GM23338 (cell line): ENCODE measurements around the gene MYOM3. TPM values are rescaled to one million over a fixed set of nuclear protein-coding genes. Genes with fewer than 3 reads are reported as not detected.

ENCODE experiments used
- ATAC-seq: fragments of 200-7000 bp; cut with Tn5 transposase; 3 replicates; pipeline ENCODE4 v1.9.1; 2020
- DNase-seq: peaks from one replicate; pipeline ENCODE4 v3.0.0-alpha.2; 2015; ENCODE audit warnings: low spot score
- H2AFZ ChIP-seq: fragments of 200-600 bp; sonication (generic); 2 replicates; pipeline ENCODE4 v1.8.0; 2016; ENCODE audit warnings: antibody characterized with exemption, mild to moderate bottlenecking, moderate library complexity
- H3F3A ChIP-seq: fragments of 200-600 bp; sonication (generic); replicated peaks from 2 replicates; pipeline ENCODE4 v1.8.0; 2017; ENCODE audit warnings: antibody characterized with exemption, mixed run types, low read depth
- H3K27ac ChIP-seq: fragments of 200-600 bp; sonication (generic); 2 replicates; pipeline ENCODE4 v1.6.1; 2016; ENCODE audit warnings: low read depth
- H3K27me3 ChIP-seq: fragments of 200-600 bp; sonication (generic); 2 replicates; pipeline ENCODE4 v1.8.0; 2016; ENCODE audit warnings: mild to moderate bottlenecking, mixed run types, moderate library complexity; ENCODE audit not compliant: insufficient read depth
- H3K36me3 ChIP-seq: fragments of 200-600 bp; sonication (generic); 2 replicates; pipeline ENCODE4 v1.8.0; 2016; ENCODE audit warnings: mild to moderate bottlenecking; ENCODE audit not compliant: insufficient read depth
- H3K4me1 ChIP-seq: fragments of 200-600 bp; sonication (generic); 2 replicates; pipeline ENCODE4 v1.8.0; 2016; ENCODE audit warnings: mild to moderate bottlenecking, moderate library complexity; ENCODE audit not compliant: insufficient read depth
- H3K4me2 ChIP-seq: fragments of 200-600 bp; sonication (generic); 2 replicates; pipeline ENCODE4 v1.7.1; 2017; ENCODE audit warnings: mixed run types
- H3K4me3 ChIP-seq: fragments of 200-600 bp; sonication (generic); 2 replicates; pipeline ENCODE4 v1.6.1; 2016; ENCODE audit warnings: mixed run types
- H3K79me2 ChIP-seq: fragments of 200-600 bp; sonication (generic); replicated peaks from 2 replicates; pipeline ENCODE4 v1.8.0; 2017; ENCODE audit warnings: mild to moderate bottlenecking; ENCODE audit not compliant: insufficient read depth
- H3K9me2 ChIP-seq: fragments of 200-600 bp; sonication (generic); 2 replicates; pipeline ENCODE4 v1.8.0; 2017; ENCODE audit not compliant: insufficient read depth
- H4K20me1 ChIP-seq: fragments of 200-600 bp; sonication (generic); replicated peaks from 2 replicates; pipeline ENCODE4 v1.8.0; 2017; ENCODE audit warnings: mild to moderate bottlenecking; ENCODE audit not compliant: insufficient read depth
- H3K27ac Mint-ChIP-seq: 2 replicates; pipeline ENCODE4 v1.8.0; 2020; ENCODE audit warnings: inconsistent platforms, mild to moderate bottlenecking, moderate library complexity, mixed read lengths
- H3K27me3 Mint-ChIP-seq: 3 replicates; pipeline ENCODE4 v1.8.0; 2022; ENCODE audit warnings: low read depth, mild to moderate bottlenecking, moderate library complexity, mixed read lengths, inconsistent platforms; ENCODE audit not compliant: insufficient read depth, poor library complexity
- H3K36me3 Mint-ChIP-seq: 3 replicates; pipeline ENCODE4 v1.8.0; 2021; ENCODE audit warnings: low read depth, mild to moderate bottlenecking, inconsistent platforms, moderate library complexity, mixed read lengths
- H3K4me1 Mint-ChIP-seq: 3 replicates; pipeline ENCODE4 v1.8.0; 2020; ENCODE audit warnings: mild to moderate bottlenecking, inconsistent platforms, mixed read lengths
- H3K4me3 Mint-ChIP-seq: 3 replicates; pipeline ENCODE4 v1.8.0; 2021; ENCODE audit warnings: moderate library complexity, mild to moderate bottlenecking, inconsistent platforms, mixed read lengths
- H3K9me3 Mint-ChIP-seq: 3 replicates; pipeline ENCODE4 v1.8.0; 2020; ENCODE audit warnings: moderate library complexity, mild to moderate bottlenecking, inconsistent platforms, mixed read lengths
- CREB1 ChIP-seq: fragments of 250-450 bp; sonication (Bioruptor Pico); IDR thresholded peaks from 2 replicates; pipeline ENCODE4 v1.5.0; 2020; ENCODE audit warnings: low read depth, mild to moderate bottlenecking, moderate library complexity
- EZH2 ChIP-seq: fragments of 200-600 bp; sonication (generic); IDR thresholded peaks from one replicate; pipeline ENCODE4 v1.8.0; 2017; ENCODE audit warnings: antibody characterized with exemption, mild to moderate bottlenecking, low read depth; ENCODE audit not compliant: unreplicated experiment
- EZH2phosphoT487 ChIP-seq: fragments of 200-600 bp; sonication (generic); IDR thresholded peaks from one replicate; pipeline ENCODE4 v1.8.1; 2018; ENCODE audit warnings: antibody characterized with exemption; ENCODE audit not compliant: unreplicated experiment
- JUNB ChIP-seq: IDR thresholded peaks from one replicate; pipeline ENCODE4 v1.6.1; 2016; ENCODE audit warnings: antibody characterized with exemption; ENCODE audit not compliant: unreplicated experiment
- NANOG ChIP-seq: IDR thresholded peaks from 2 replicates; pipeline ENCODE4 v1.6.1; 2016; ENCODE audit warnings: antibody characterized with exemption, borderline replicate concordance
- POLR2AphosphoS5 ChIP-seq: IDR thresholded peaks from 2 replicates; pipeline ENCODE4 v1.6.1; 2016; ENCODE audit warnings: antibody characterized with exemption, low read depth
- STAT1 ChIP-seq: IDR thresholded peaks from one replicate; pipeline ENCODE4 v1.6.1; 2016; ENCODE audit warnings: antibody characterized with exemption; ENCODE audit not compliant: unreplicated experiment
- ZNF114 ChIP-seq: fragments of 250-450 bp; sonication (Bioruptor Pico); IDR thresholded peaks from 2 replicates; pipeline ENCODE4 v1.5.0; 2020; ENCODE audit warnings: mild to moderate bottlenecking, moderate library complexity
- ZNF331 ChIP-seq: fragments of 250-450 bp; sonication (Bioruptor Pico); IDR thresholded peaks from 2 replicates; pipeline ENCODE4 v1.5.0; 2020; ENCODE audit warnings: low read depth, mild to moderate bottlenecking, moderate library complexity
- polyA plus RNA-seq: library from polyadenylated mRNA; unstranded; fragments of >200 nt; fragmentation: Nextera tagmentation; extraction: Ambion mirVana; gene quantifications from 2 replicates; pipeline ENCODE4 v1.2.1, GENCODE V29; 2016
- total RNA-seq: library from RNA; depleted of rRNA; stranded (reverse); fragments of >200 nt; shearing (Covaris generic); gene quantifications from 2 replicates; pipeline ENCODE4 v1.2.3, GENCODE V29; 2014
- TF ChIP-seq, protein P1 (sequence below): IDR thresholded peaks from 2 replicates; pipeline ENCODE4 v1.6.1; 2016; ENCODE audit warnings: antibody characterized with exemption
- TF ChIP-seq, protein P2 (sequence below): fragments of 250-450 bp; sonication (Bioruptor Pico); IDR thresholded peaks from 2 replicates; pipeline ENCODE4 v1.5.0; 2020; ENCODE audit warnings: mild to moderate bottlenecking, moderate library complexity
- TF ChIP-seq, protein P3 (sequence below): IDR thresholded peaks from one replicate; pipeline ENCODE4 v1.6.1; 2018; ENCODE audit warnings: antibody characterized with exemption; ENCODE audit not compliant: unreplicated experiment
- TF ChIP-seq, protein P4 (sequence below), 2 experiments: fragments of 200-600 bp in 1 of 2; sonication (generic) in 1 of 2; conservative IDR thresholded peaks; 2 replicates each; pipeline versions ENCODE4 v1.5.1 to v1.6.1; 2016 to 2017; ENCODE audit warnings: antibody characterized with exemption in 2 of 2, low read depth in 2 of 2, mild to moderate bottlenecking in 2 of 2, moderate library complexity in 1 of 2

Gene MYOM3
- total and polyA plus RNA-seq, 2 experiments from 2014 or later: not detected

- Mint-ChIP-seq H3K27ac (no peak overlapping the region), H3K4me3 (no peak overlapping the region), H3K36me3 (peaks cover 2% of the 10 kb centered on the region; the same call in 1 of the 3 replicates), H3K4me1 (peaks cover 10% of the 10 kb centered on the region), H3K9me3 (peaks cover 3% of the 10 kb centered on the region; the same call in 2 of the 3 replicates), H3K27me3 (peaks cover 5% of the 10 kb centered on the region)
- no peaks in the 10 kb centered on the region for H3K79me2 ChIP-seq
- H3K4me3 ChIP-seq: no peak overlapping the region
- no peak overlapping the region for H3K27ac ChIP-seq
- ATAC-seq (no peak), DNase-seq (no peak)
- H3F3A ChIP-seq: no peaks in the 10 kb centered on the region
- H3K27me3 ChIP-seq: no peaks in the 10 kb centered on the region
- no peak overlapping the region for H3K4me2 ChIP-seq
- H2AFZ ChIP-seq: no peak overlapping the region
- H3K9me2 ChIP-seq: no peaks in the 10 kb centered on the region
- H3K4me1 ChIP-seq: no peaks in the 10 kb centered on the region
- TF ChIP-seq EZH2phosphoT487: no peak
- TF ChIP-seq CREB1 (CRISPR knock-in tag): no peak
- TF ChIP-seq STAT1: no peak
- TF ChIP-seq, protein P1, sequence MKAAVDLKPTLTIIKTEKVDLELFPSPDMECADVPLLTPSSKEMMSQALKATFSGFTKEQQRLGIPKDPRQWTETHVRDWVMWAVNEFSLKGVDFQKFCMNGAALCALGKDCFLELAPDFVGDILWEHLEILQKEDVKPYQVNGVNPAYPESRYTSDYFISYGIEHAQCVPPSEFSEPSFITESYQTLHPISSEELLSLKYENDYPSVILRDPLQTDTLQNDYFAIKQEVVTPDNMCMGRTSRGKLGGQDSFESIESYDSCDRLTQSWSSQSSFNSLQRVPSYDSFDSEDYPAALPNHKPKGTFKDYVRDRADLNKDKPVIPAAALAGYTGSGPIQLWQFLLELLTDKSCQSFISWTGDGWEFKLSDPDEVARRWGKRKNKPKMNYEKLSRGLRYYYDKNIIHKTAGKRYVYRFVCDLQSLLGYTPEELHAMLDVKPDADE: no peak
- TF ChIP-seq, protein P2, sequence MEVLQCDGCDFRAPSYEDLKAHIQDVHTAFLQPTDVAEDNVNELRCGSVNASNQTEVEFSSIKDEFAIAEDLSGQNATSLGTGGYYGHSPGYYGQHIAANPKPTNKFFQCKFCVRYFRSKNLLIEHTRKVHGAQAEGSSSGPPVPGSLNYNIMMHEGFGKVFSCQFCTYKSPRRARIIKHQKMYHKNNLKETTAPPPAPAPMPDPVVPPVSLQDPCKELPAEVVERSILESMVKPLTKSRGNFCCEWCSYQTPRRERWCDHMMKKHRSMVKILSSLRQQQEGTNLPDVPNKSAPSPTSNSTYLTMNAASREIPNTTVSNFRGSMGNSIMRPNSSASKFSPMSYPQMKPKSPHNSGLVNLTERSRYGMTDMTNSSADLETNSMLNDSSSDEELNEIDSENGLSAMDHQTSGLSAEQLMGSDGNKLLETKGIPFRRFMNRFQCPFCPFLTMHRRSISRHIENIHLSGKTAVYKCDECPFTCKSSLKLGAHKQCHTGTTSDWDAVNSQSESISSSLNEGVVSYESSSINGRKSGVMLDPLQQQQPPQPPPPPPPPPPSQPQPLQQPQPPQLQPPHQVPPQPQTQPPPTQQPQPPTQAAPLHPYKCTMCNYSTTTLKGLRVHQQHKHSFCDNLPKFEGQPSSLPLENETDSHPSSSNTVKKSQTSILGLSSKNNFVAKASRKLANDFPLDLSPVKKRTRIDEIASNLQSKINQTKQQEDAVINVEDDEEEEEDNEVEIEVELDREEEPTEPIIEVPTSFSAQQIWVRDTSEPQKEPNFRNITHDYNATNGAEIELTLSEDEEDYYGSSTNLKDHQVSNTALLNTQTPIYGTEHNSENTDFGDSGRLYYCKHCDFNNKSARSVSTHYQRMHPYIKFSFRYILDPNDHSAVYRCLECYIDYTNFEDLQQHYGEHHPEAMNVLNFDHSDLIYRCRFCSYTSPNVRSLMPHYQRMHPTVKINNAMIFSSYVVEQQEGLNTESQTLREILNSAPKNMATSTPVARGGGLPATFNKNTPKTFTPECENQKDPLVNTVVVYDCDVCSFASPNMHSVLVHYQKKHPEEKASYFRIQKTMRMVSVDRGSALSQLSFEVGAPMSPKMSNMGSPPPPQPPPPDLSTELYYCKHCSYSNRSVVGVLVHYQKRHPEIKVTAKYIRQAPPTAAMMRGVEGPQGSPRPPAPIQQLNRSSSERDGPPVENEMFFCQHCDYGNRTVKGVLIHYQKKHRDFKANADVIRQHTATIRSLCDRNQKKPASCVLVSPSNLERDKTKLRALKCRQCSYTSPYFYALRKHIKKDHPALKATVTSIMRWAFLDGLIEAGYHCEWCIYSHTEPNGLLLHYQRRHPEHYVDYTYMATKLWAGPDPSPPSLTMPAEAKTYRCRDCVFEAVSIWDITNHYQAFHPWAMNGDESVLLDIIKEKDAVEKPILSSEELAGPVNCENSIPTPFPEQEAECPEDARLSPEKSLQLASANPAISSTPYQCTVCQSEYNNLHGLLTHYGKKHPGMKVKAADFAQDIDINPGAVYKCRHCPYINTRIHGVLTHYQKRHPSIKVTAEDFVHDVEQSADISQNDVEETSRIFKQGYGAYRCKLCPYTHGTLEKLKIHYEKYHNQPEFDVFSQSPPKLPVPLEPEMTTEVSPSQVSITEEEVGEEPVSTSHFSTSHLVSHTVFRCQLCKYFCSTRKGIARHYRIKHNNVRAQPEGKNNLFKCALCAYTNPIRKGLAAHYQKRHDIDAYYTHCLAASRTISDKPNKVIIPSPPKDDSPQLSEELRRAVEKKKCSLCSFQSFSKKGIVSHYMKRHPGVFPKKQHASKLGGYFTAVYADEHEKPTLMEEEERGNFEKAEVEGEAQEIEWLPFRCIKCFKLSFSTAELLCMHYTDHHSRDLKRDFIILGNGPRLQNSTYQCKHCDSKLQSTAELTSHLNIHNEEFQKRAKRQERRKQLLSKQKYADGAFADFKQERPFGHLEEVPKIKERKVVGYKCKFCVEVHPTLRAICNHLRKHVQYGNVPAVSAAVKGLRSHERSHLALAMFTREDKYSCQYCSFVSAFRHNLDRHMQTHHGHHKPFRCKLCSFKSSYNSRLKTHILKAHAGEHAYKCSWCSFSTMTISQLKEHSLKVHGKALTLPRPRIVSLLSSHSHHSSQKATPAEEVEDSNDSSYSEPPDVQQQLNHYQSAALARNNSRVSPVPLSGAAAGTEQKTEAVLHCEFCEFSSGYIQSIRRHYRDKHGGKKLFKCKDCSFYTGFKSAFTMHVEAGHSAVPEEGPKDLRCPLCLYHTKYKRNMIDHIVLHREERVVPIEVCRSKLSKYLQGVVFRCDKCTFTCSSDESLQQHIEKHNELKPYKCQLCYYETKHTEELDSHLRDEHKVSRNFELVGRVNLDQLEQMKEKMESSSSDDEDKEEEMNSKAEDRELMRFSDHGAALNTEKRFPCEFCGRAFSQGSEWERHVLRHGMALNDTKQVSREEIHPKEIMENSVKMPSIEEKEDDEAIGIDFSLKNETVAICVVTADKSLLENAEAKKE (CRISPR knock-in tag): no peak
- no peak for TF ChIP-seq ZNF331 (CRISPR knock-in tag)
- TF ChIP-seq ZNF114 (CRISPR knock-in tag): no peak
- TF ChIP-seq NANOG: no peak
- TF ChIP-seq, protein P3, sequence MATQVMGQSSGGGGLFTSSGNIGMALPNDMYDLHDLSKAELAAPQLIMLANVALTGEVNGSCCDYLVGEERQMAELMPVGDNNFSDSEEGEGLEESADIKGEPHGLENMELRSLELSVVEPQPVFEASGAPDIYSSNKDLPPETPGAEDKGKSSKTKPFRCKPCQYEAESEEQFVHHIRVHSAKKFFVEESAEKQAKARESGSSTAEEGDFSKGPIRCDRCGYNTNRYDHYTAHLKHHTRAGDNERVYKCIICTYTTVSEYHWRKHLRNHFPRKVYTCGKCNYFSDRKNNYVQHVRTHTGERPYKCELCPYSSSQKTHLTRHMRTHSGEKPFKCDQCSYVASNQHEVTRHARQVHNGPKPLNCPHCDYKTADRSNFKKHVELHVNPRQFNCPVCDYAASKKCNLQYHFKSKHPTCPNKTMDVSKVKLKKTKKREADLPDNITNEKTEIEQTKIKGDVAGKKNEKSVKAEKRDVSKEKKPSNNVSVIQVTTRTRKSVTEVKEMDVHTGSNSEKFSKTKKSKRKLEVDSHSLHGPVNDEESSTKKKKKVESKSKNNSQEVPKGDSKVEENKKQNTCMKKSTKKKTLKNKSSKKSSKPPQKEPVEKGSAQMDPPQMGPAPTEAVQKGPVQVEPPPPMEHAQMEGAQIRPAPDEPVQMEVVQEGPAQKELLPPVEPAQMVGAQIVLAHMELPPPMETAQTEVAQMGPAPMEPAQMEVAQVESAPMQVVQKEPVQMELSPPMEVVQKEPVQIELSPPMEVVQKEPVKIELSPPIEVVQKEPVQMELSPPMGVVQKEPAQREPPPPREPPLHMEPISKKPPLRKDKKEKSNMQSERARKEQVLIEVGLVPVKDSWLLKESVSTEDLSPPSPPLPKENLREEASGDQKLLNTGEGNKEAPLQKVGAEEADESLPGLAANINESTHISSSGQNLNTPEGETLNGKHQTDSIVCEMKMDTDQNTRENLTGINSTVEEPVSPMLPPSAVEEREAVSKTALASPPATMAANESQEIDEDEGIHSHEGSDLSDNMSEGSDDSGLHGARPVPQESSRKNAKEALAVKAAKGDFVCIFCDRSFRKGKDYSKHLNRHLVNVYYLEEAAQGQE: no peak
- TF ChIP-seq JUNB: no peak
- TF ChIP-seq POLR2AphosphoS5: no peak
- TF ChIP-seq, protein P4, sequence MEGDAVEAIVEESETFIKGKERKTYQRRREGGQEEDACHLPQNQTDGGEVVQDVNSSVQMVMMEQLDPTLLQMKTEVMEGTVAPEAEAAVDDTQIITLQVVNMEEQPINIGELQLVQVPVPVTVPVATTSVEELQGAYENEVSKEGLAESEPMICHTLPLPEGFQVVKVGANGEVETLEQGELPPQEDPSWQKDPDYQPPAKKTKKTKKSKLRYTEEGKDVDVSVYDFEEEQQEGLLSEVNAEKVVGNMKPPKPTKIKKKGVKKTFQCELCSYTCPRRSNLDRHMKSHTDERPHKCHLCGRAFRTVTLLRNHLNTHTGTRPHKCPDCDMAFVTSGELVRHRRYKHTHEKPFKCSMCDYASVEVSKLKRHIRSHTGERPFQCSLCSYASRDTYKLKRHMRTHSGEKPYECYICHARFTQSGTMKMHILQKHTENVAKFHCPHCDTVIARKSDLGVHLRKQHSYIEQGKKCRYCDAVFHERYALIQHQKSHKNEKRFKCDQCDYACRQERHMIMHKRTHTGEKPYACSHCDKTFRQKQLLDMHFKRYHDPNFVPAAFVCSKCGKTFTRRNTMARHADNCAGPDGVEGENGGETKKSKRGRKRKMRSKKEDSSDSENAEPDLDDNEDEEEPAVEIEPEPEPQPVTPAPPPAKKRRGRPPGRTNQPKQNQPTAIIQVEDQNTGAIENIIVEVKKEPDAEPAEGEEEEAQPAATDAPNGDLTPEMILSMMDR (conservative IDR thresholded peaks at IDR 0.05; ENCODE audit: low read depth in 2 of 2): no peak
- no peak for TF ChIP-seq EZH2
- H3K36me3 ChIP-seq: no peaks in the 10 kb centered on the region
- no peaks in the 10 kb centered on the region for H4K20me1 ChIP-seq
Measured at GRCh38 chr1:24124980-24125379, 13.0 kb upstream of the MYOM3 start.
